ENCODE data around the gene ZFYVE28. TPM values are rescaled to one million over a fixed set of nuclear protein-coding genes. Genes with fewer than 3 reads are reported as not detected.

Gene ZFYVE28
- total RNA-seq, 1 experiment from 2014 or later = 19.2 TPM

- H3K4me3 ChIP-seq (replicated peaks in 1 of 2; ENCODE audit: low read depth in 1 of 2, low read length in 2 of 2) = no peak overlapping the region
- RAD21 ChIA-PET (ENCODE audit: low non-redundant PET in 1 of 2, low total read pairs in 2 of 2, uncharacterized antibody in 2 of 2, unreplicated experiment in 2 of 2) = no interaction called here
- POLR2A ChIA-PET = no interaction called here
- DNase-seq (ENCODE audit: low read depth, low spot score) (no peak), ATAC-seq (no peak)
- CTCF ChIA-PET = no interaction called here
- no peaks in the 10 kb centered on the region for H3K9me3 ChIP-seq (ENCODE audit: control insufficient read depth in 1 of 2, insufficient read depth in 1 of 2, low read depth in 1 of 2, low read length in 2 of 2)
- BruUV-seq (replicated peaks) = no TSS peak
- H3K36me3 ChIP-seq (ENCODE audit: control insufficient read depth in 1 of 2, insufficient read depth in 2 of 2, low read length in 2 of 2) = no peaks in the 10 kb centered on the region
- H3K4me1 ChIP-seq (ENCODE audit: control insufficient read depth in 1 of 2, insufficient read depth in 2 of 2, low read length in 2 of 2) = no peaks in the 10 kb centered on the region
- no peak overlapping the region for H3K4me2 ChIP-seq (ENCODE audit: low read length)
- H3K9me2 ChIP-seq (ENCODE audit: insufficient read depth) = no peaks in the 10 kb centered on the region
- TF ChIP-seq RAD21 (IDR thresholded peaks at IDR 0.05; ENCODE audit: low read depth) (no peak), POLR2A (IDR thresholded peaks at IDR 0.05; ENCODE audit: borderline replicate concordance, extremely low read depth, insufficient read depth, insufficient read length) (no peak), SRF (IDR thresholded peaks at IDR 0.05; ENCODE audit: low read depth) (no peak), ELF1 (IDR thresholded peaks at IDR 0.05; ENCODE audit: borderline replicate concordance, low read depth) (no peak), YY1 (IDR thresholded peaks at IDR 0.05; ENCODE audit: extremely low read depth, insufficient replicate concordance, low read depth, low read length) (no peak), TCF7L2 (IDR thresholded peaks at IDR 0.05; ENCODE audit: borderline replicate concordance, extremely low read depth, insufficient read depth, insufficient read length) (no peak), EZH2 (IDR thresholded peaks at IDR 0.05) (no peak), FOSL1 (IDR thresholded peaks at IDR 0.05; ENCODE audit: low read depth) (no peak)
- H3K27me3 ChIP-seq (ENCODE audit: insufficient read depth, low read length) = no peaks in the 10 kb centered on the region
- no peak overlapping the region for H3K27ac ChIP-seq (ENCODE audit: low read depth, low read length)
- intact Hi-C loops (cut with micrococcal nuclease) = no loop called here
- H3K9ac ChIP-seq (ENCODE audit: low read length) = no peak overlapping the region
- no peaks in the 10 kb centered on the region for H4K20me1 ChIP-seq (ENCODE audit: insufficient read depth)
- no peak overlapping the region for H2AFZ ChIP-seq (ENCODE audit: low read depth, low read length, poor library complexity, severe bottlenecking)
- no peaks in the 10 kb centered on the region for H3K79me2 ChIP-seq (ENCODE audit: insufficient read depth, low read length)
Measured at GRCh38 chr4:2347190-2347589, 71.3 kb downstream of the ZFYVE28 start.

DNA sequence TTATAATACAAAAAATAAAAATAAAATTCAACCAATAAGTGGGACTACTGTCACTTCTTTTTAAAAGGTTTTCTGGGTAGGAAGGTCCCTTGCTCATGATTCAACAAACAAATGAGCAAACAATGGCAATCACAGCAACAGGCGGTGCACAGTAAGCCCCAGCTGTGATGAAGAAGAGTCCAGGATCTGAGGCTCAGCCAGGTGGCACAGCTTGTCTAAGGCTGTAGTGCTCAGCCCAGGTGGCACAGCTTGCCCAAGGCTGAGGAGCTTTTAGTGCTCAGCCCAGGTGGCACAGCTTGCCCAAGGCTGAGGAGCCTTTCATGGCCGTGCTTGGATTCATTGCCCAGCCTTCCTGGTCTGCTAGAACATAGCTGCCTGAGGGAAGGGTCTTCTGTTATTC lies 75.0 kb downstream of the ZFYVE28 start:
- no peak for DNase-seq (ENCODE audit: low read depth, low spot score)
- ChIA-PET CTCF (no interaction called here), RAD21 (ENCODE audit: low non-redundant PET in 1 of 2, low total read pairs in 2 of 2, uncharacterized antibody in 2 of 2, unreplicated experiment in 2 of 2) (no interaction called here), POLR2A (no interaction called here)
- no peaks in the 10 kb centered on the region for H3K79me2 ChIP-seq (ENCODE audit: insufficient read depth, low read length)
- no peaks in the 10 kb centered on the region for H3K4me1 ChIP-seq (ENCODE audit: control insufficient read depth in 1 of 2, insufficient read depth in 2 of 2, low read length in 2 of 2)
- H3K9ac ChIP-seq (ENCODE audit: low read length) = no peak overlapping the region
- H3K27ac ChIP-seq (ENCODE audit: low read depth, low read length) = no peak overlapping the region
- H3K36me3 ChIP-seq (ENCODE audit: control insufficient read depth in 1 of 2, insufficient read depth in 2 of 2, low read length in 2 of 2) = no peaks in the 10 kb centered on the region
- TF ChIP-seq EZH2phosphoT487 (IDR thresholded peaks at IDR 0.05; ENCODE audit: borderline replicate concordance) = no peak
- TF ChIP-seq POLR2AphosphoS5 (IDR thresholded peaks at IDR 0.05; ENCODE audit: low read depth, low read length) = no peak
- no peak for TF ChIP-seq RAD21 (IDR thresholded peaks at IDR 0.05; ENCODE audit: low read depth)
- no peak for TF ChIP-seq ZNF274 (IDR thresholded peaks at IDR 0.05; ENCODE audit: low read depth, low read length)
- no peak overlapping the region for H2AFZ ChIP-seq (ENCODE audit: low read depth, low read length, poor library complexity, severe bottlenecking)
- no TSS peak for BruUV-seq (replicated peaks)
- no peaks in the 10 kb centered on the region for H3K9me2 ChIP-seq (ENCODE audit: insufficient read depth)
- H3K4me2 ChIP-seq (ENCODE audit: low read length) = no peak overlapping the region
- ATAC-seq = no peak
- intact Hi-C loops (cut with micrococcal nuclease) = no loop called here
- no peak overlapping the region for H3K4me3 ChIP-seq (replicated peaks in 1 of 2; ENCODE audit: low read depth in 1 of 2, low read length in 2 of 2)
- H3K27me3 ChIP-seq (ENCODE audit: insufficient read depth, low read length) = no peaks in the 10 kb centered on the region
- H4K20me1 ChIP-seq (ENCODE audit: insufficient read depth) = no peaks in the 10 kb centered on the region
- H3K9me3 ChIP-seq (ENCODE audit: control insufficient read depth in 1 of 2, insufficient read depth in 1 of 2, low read depth in 1 of 2, low read length in 2 of 2) = no peaks in the 10 kb centered on the region

Measured in HCT116 (cell line).